ENCODE results near the gene GNG10.
"Not testable (repeated sequence)": the region's sequence is repeated elsewhere in the genome, so short reads cannot be mapped to it uniquely, and the experiment has no call there.

GNG10 gene
- total RNA-seq, result 0.18 to 0.78 (median 0.44) reads per million in 4 experiments

GRCh38 chr9:111661150-111661801 is at the start of gene GNG10:
GNG10 (plus strand) TSS chr9:111661605; CDS start chr9:111661635, 30 bp downstream.
- DNase-seq, result peak; percentile 53

GRCh38 chr9:111613436-111614040 is 47.9 kb upstream of the GNG10 start:
- no peak for DNase-seq

- DNase-seq, result no peak
Measured at GRCh38 chr9:111615928-111616327, 45.5 kb upstream of the GNG10 start.

- DNase-seq, result not testable (repeated sequence)
Measured at GRCh38 chr9:111617349-111617748, 44.1 kb upstream of the GNG10 start.

- DNase-seq, result no peak
Measured at GRCh38 chr9:111621895-111622480, 39.4 kb upstream of the GNG10 start.

GRCh38 chr9:111622626-111623025 is 38.8 kb upstream of the GNG10 start:
- no peak for DNase-seq

- DNase-seq, result no peak
Measured at GRCh38 chr9:111627260-111627963, 34.0 kb upstream of the GNG10 start.

- DNase-seq, result no peak
Measured at GRCh38 chr9:111628411-111628810, 33.0 kb upstream of the GNG10 start.

GRCh38 chr9:111630182-111630963 is 31.0 kb upstream of the GNG10 start:
- no peak for DNase-seq

- no peak for DNase-seq
Measured at GRCh38 chr9:111630964-111631213, 30.5 kb upstream of the GNG10 start.

GRCh38 chr9:111631214-111631971 is 30.0 kb upstream of the GNG10 start, which contains the start of gene DNAJC25:
DNAJC25 (plus strand) TSS chr9:111631334; CDS start chr9:111631408, 74 bp downstream.
- peak; percentile 95 for DNase-seq

- no peak for DNase-seq
Measured at GRCh38 chr9:111632060-111632459, 29.3 kb upstream of the GNG10 start.

- no peak for DNase-seq
Measured at GRCh38 chr9:111632695-111633388, 28.6 kb upstream of the GNG10 start.

- DNase-seq, result no peak
Measured at GRCh38 chr9:111633389-111633736, 28.0 kb upstream of the GNG10 start.

GRCh38 chr9:111634860-111635259 is 26.5 kb upstream of the GNG10 start:
- no peak for DNase-seq

GRCh38 chr9:111637421-111637950 is 23.9 kb upstream of the GNG10 start:
- no peak for DNase-seq

GRCh38 chr9:111644195-111644772 is 17.1 kb upstream of the GNG10 start:
- DNase-seq, result no peak

GRCh38 chr9:111645806-111646205 is 15.6 kb upstream of the GNG10 start:
- no peak for DNase-seq

GRCh38 chr9:111646417-111646816 is 15.0 kb upstream of the GNG10 start:
- DNase-seq, result no peak

- no peak for DNase-seq
Measured at GRCh38 chr9:111648066-111648465, 13.3 kb upstream of the GNG10 start.

GRCh38 chr9:111649016-111649415 is 12.4 kb upstream of the GNG10 start:
- no peak for DNase-seq
